ENCODE data around the gene PRR29.
"Not testable (repeated sequence)": the region's sequence is repeated elsewhere in the genome, so short reads cannot be mapped to it uniquely, and the experiment has no call there.

The PRR29 gene

GRCh38 chr17:63975541-63976092 lies 22.5 kb upstream of the PRR29 start:
- H3K27ac ChIP-seq (ENCODE audit: low read depth, low read length), result no peak overlapping the region
- no peak overlapping the region for H3K4me3 ChIP-seq (ENCODE audit: low read depth, low read length)
- no peaks in the 10 kb centered on the region for H3K9me3 ChIP-seq (ENCODE audit: control insufficient read depth, insufficient read depth, low read length)
- H3K9ac ChIP-seq (ENCODE audit: low read depth, low read length), result no peak overlapping the region
- H3K4me1 ChIP-seq (ENCODE audit: control insufficient read depth, insufficient read depth, low read length), result no peaks in the 10 kb centered on the region
- H3K36me3 ChIP-seq (ENCODE audit: control insufficient read depth, insufficient read depth, low read length), result no peaks in the 10 kb centered on the region
- no peaks in the 10 kb centered on the region for H3K27me3 ChIP-seq (ENCODE audit: control insufficient read depth, insufficient read depth, low read length)

GRCh38 chr17:63976702-63977101 lies 21.4 kb upstream of the PRR29 start:
- H3K27ac ChIP-seq (ENCODE audit: low read depth, low read length), result no peak overlapping the region
- 0 out of 2 replicates have a peak, but pooled peaks cover 2% of the 10 kb centered on the region for H3K9me3 ChIP-seq (ENCODE audit: control insufficient read depth, insufficient read depth, low read length)
- H3K27me3 ChIP-seq (ENCODE audit: control insufficient read depth, insufficient read depth, low read length), result no peaks in the 10 kb centered on the region
- H3K4me3 ChIP-seq (ENCODE audit: low read depth, low read length), result no peak overlapping the region
- H3K9ac ChIP-seq (ENCODE audit: low read depth, low read length), result no peak overlapping the region
- no peaks in the 10 kb centered on the region for H3K4me1 ChIP-seq (ENCODE audit: control insufficient read depth, insufficient read depth, low read length)
- H3K36me3 ChIP-seq (ENCODE audit: control insufficient read depth, insufficient read depth, low read length), result no peaks in the 10 kb centered on the region

GRCh38 chr17:63978272-63979200 lies 19.6 kb upstream of the PRR29 start:
- no peak overlapping the region for H3K9ac ChIP-seq (ENCODE audit: low read depth, low read length)
- no peaks in the 10 kb centered on the region for H3K4me1 ChIP-seq (ENCODE audit: control insufficient read depth, insufficient read depth, low read length)

GRCh38 chr17:63982641-63983040 lies 15.5 kb upstream of the PRR29 start:
- H3K4me3 ChIP-seq (ENCODE audit: low read depth, low read length); H3K36me3 ChIP-seq (ENCODE audit: control insufficient read depth, insufficient read depth, low read length); H3K27me3 ChIP-seq (ENCODE audit: control insufficient read depth, insufficient read depth, low read length); H3K9me3 ChIP-seq (ENCODE audit: control insufficient read depth, insufficient read depth, low read length); H3K27ac ChIP-seq (ENCODE audit: low read depth, low read length); H3K9ac ChIP-seq (ENCODE audit: low read depth, low read length); H3K4me1 ChIP-seq (ENCODE audit: control insufficient read depth, insufficient read depth, low read length): not testable (repeated sequence)

More at GRCh38 chr17:63978272-63979200, 19.6 kb upstream of the PRR29 start:
- no peaks in the 10 kb centered on the region for H3K27me3 ChIP-seq (ENCODE audit: control insufficient read depth, insufficient read depth, low read length)
- no peak overlapping the region for H3K27ac ChIP-seq (ENCODE audit: low read depth, low read length)
- no peak overlapping the region for H3K4me3 ChIP-seq (ENCODE audit: low read depth, low read length)
- H3K9me3 ChIP-seq (ENCODE audit: control insufficient read depth, insufficient read depth, low read length), result peaks cover 6% of the 10 kb centered on the region; the same call in 1 of the 2 replicates
- H3K36me3 ChIP-seq (ENCODE audit: control insufficient read depth, insufficient read depth, low read length), result no peaks in the 10 kb centered on the region

- H3K27ac ChIP-seq (ENCODE audit: low read depth, low read length), result no peak overlapping the region
- no peaks in the 10 kb centered on the region for H3K4me1 ChIP-seq (ENCODE audit: control insufficient read depth, insufficient read depth, low read length)
- no peaks in the 10 kb centered on the region for H3K27me3 ChIP-seq (ENCODE audit: control insufficient read depth, insufficient read depth, low read length)
- H3K4me3 ChIP-seq (ENCODE audit: low read depth, low read length), result no peak overlapping the region
- no peaks in the 10 kb centered on the region for H3K36me3 ChIP-seq (ENCODE audit: control insufficient read depth, insufficient read depth, low read length)
- no peak overlapping the region for H3K9ac ChIP-seq (ENCODE audit: low read depth, low read length)
- peaks cover 6% of the 10 kb centered on the region; the same call in 1 of the 2 replicates for H3K9me3 ChIP-seq (ENCODE audit: control insufficient read depth, insufficient read depth, low read length)
Observed at GRCh38 chr17:63983320-63983719, 14.8 kb upstream of the PRR29 start.

- Histone ChIP-seq H3K9ac (ENCODE audit: low read depth, low read length) (no peak overlapping the region), H3K27me3 (ENCODE audit: control insufficient read depth, insufficient read depth, low read length) (no peaks in the 10 kb centered on the region), H3K4me3 (ENCODE audit: low read depth, low read length) (no peak overlapping the region), H3K27ac (ENCODE audit: low read depth, low read length) (no peak overlapping the region), H3K36me3 (ENCODE audit: control insufficient read depth, insufficient read depth, low read length) (no peaks in the 10 kb centered on the region), H3K9me3 (ENCODE audit: control insufficient read depth, insufficient read depth, low read length) (peaks cover 6% of the 10 kb centered on the region; the same call in 1 of the 2 replicates), H3K4me1 (ENCODE audit: control insufficient read depth, insufficient read depth, low read length) (peaks cover 5% of the 10 kb centered on the region; the same call in 1 of the 2 replicates)
Observed at GRCh38 chr17:63984236-63984635, 13.9 kb upstream of the PRR29 start.

GRCh38 chr17:63984651-63985386 lies 13.3 kb upstream of the PRR29 start:
- Histone ChIP-seq H3K4me3 (ENCODE audit: low read depth, low read length) (no peak overlapping the region), H3K27me3 (ENCODE audit: control insufficient read depth, insufficient read depth, low read length) (no peaks in the 10 kb centered on the region), H3K4me1 (ENCODE audit: control insufficient read depth, insufficient read depth, low read length) (peaks cover 5% of the 10 kb centered on the region; the same call in 1 of the 2 replicates)

GRCh38 chr17:63985387-63986140 lies 12.6 kb upstream of the PRR29 start:
- peaks cover 5% of the 10 kb centered on the region; the same call in 1 of the 2 replicates for H3K4me1 ChIP-seq (ENCODE audit: control insufficient read depth, insufficient read depth, low read length)
- H3K36me3 ChIP-seq (ENCODE audit: control insufficient read depth, insufficient read depth, low read length), result no peaks in the 10 kb centered on the region
- H3K27me3 ChIP-seq (ENCODE audit: control insufficient read depth, insufficient read depth, low read length), result no peaks in the 10 kb centered on the region
- H3K9ac ChIP-seq (ENCODE audit: low read depth, low read length), result no peak overlapping the region
- peaks cover 6% of the 10 kb centered on the region; the same call in 1 of the 2 replicates for H3K9me3 ChIP-seq (ENCODE audit: control insufficient read depth, insufficient read depth, low read length)
- H3K4me3 ChIP-seq (ENCODE audit: low read depth, low read length), result no peak overlapping the region
- no peak overlapping the region for H3K27ac ChIP-seq (ENCODE audit: low read depth, low read length)

More at GRCh38 chr17:63984651-63985386, 13.3 kb upstream of the PRR29 start:
- no peak overlapping the region for H3K9ac ChIP-seq (ENCODE audit: low read depth, low read length)
- H3K36me3 ChIP-seq (ENCODE audit: control insufficient read depth, insufficient read depth, low read length), result no peaks in the 10 kb centered on the region
- H3K27ac ChIP-seq (ENCODE audit: low read depth, low read length), result no peak overlapping the region
- H3K9me3 ChIP-seq (ENCODE audit: control insufficient read depth, insufficient read depth, low read length), result peaks cover 6% of the 10 kb centered on the region; the same call in 1 of the 2 replicates

- Histone ChIP-seq H3K4me1 (ENCODE audit: control insufficient read depth, insufficient read depth, low read length) (peaks cover 5% of the 10 kb centered on the region; the same call in 1 of the 2 replicates), H3K27ac (ENCODE audit: low read depth, low read length) (no peak overlapping the region), H3K9ac (ENCODE audit: low read depth, low read length) (no peak overlapping the region)
Observed at GRCh38 chr17:63986821-63987220, 11.3 kb upstream of the PRR29 start.

More at GRCh38 chr17:63986821-63987220, 11.3 kb upstream of the PRR29 start:
- peaks cover 3% of the 10 kb centered on the region; the same call in 1 of the 2 replicates for H3K9me3 ChIP-seq (ENCODE audit: control insufficient read depth, insufficient read depth, low read length)
- H3K27me3 ChIP-seq (ENCODE audit: control insufficient read depth, insufficient read depth, low read length), result 0 out of 2 replicates have a peak, but pooled peaks cover 3% of the 10 kb centered on the region
- no peaks in the 10 kb centered on the region for H3K36me3 ChIP-seq (ENCODE audit: control insufficient read depth, insufficient read depth, low read length)
- no peak overlapping the region for H3K4me3 ChIP-seq (ENCODE audit: low read depth, low read length)
